GM12875 (cell line): ENCODE data around the gene PLA2G4E.

ENCODE experiments used
- H3K4me3 ChIP-seq: one replicate; pipeline ENCODE4 v1.5.1; 2011; ENCODE audit warnings: low read depth, low read length, control low read depth
- CTCF ChIP-seq: IDR thresholded peaks from 2 replicates; pipeline ENCODE4 v1.5.1; 2011; ENCODE audit warnings: low read depth, mild to moderate bottlenecking, control low read depth, inconsistent platforms, low read length, moderate library complexity, borderline replicate concordance; ENCODE audit not compliant: insufficient read depth

PLA2G4E gene

DNA sequence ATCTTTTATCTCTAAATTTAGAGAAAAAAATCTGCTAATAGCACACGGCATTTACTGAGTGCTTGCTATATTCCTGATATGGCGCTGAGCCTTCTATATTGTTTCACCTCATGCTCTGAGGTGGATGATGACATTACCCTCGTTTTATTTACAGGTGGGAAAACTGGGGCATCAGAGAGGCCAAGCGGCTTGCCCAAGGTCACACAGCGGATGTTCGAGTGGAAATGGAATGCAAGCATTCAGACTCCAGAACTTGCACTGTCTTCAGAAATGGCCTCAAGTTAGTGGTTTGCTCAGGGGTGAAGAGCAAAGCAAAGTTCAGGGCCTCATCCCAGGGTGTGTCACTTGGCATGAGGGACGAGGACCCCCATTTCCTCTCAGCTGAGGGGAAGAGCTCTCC lies 65.7 kb downstream of the PLA2G4E start:
- no peak overlapping the region for H3K4me3 ChIP-seq
- no peak for TF ChIP-seq CTCF

GRCh38 chr15:41954036-41954435 lies 66.8 kb downstream of the PLA2G4E start:
- TF ChIP-seq CTCF = no peak
- H3K4me3 ChIP-seq = no peak overlapping the region

- H3K4me3 ChIP-seq = no peak overlapping the region
- no peak for TF ChIP-seq CTCF
Measured at GRCh38 chr15:41952013-41952563, 68.8 kb downstream of the PLA2G4E start.

DNA sequence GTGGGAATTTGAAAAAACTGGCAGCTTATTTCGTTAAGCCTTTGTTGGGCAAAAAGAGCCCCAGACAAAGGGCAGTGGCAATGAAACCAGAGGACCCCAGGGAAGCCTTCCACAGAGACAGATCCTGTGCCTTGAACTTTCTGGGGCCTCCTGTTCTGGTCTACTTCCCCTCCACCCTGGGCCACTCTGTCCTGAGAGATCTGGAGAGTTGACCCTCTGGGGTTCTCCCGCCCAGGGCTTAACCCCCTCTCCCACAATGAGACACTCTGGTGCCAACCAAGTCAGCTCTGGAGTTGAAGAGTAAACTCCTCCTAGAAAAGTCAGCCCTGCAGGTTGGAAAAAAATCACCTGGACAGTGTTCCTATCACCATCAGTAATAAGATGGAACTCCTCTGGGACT lies 69.3 kb downstream of the PLA2G4E start:
- TF ChIP-seq CTCF = no peak

GRCh38 chr15:41950489-41950888 lies 70.4 kb downstream of the PLA2G4E start:
- no peak for TF ChIP-seq CTCF
- no peak overlapping the region for H3K4me3 ChIP-seq

More for the DNA sequence above, 69.3 kb downstream of the PLA2G4E start:
- H3K4me3 ChIP-seq = no peak overlapping the region

- TF ChIP-seq CTCF = no peak
- H3K4me3 ChIP-seq = no peak overlapping the region
Measured at GRCh38 chr15:41950127-41950483, 70.7 kb downstream of the PLA2G4E start.

DNA sequence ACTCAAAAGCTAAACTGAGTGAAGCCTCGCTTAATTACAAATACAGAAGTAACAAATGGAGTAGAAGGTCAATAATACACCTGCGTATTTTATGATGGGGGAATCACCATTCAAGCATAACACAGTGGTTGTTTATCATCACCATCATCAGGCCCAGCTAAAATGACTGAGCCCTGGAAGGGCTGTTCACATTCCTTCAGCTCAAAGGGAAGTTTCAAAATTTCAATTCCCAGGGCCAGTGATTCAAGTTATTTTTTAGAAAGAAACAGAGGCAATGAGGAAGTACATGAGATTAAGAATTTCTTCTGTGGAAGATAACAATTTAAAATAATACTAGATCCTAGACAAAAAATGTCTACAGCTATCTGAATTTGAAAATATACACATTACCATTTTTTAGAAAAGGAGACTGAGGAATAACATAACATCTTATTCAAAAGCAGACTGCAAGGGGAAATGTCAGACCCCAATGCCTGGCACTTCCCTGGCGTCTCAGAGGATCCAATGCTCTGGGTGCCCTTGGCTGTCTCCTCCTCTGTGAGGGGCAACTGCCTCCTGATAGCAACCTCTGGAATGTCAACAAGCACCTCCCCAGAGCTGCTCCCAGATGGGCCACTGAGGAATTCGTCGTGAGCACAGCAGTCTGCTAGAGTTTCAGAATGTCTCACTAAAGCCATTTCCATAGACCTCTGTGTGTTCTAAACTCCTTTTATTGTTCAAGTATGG lies 71.3 kb downstream of the PLA2G4E start:
- no peak overlapping the region for H3K4me3 ChIP-seq
- TF ChIP-seq CTCF = no peak
